Measurements from ENCODE around the gene VWA5B1.
A peak's percentile ranks its signal among the peaks of the same experiment; 100 is the strongest.

VWA5B1 gene

DNA sequence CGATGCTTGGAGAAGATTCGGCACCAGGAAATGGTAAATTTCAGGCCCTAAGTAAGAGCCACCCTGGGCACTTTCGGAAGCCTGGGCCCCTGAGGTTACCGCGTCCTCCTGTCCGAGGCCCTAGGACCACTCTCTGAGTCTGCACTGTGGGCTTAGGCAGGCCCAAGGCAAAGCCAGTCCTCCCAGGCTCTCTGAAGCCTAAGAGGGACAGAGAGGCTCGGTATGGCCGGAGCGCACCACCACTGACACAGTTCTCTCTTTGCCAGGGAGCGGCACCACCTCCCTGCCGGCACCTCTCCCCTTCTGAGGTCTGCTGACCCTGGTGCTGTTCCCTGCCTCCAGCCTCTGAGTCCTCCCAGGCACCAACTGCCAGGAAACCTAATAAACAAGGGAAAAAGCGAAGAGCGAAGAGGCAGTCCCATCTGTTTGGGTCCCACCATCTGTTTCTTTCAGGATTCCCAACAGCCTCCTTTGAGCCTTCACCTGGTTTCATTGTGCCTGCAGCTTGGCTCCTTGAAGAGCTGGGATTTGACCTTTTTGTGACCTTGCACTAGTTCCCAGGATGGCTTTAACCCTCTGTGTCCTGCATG, 57.7 kb downstream of the VWA5B1 start:
- H3K27me3 ChIP-seq, result no peaks in the 10 kb centered on the region
- peaks cover 0 to 5% (median 0%) of the 10 kb centered on the region in 11 experiments; a peak in 2 of 22 replicates for H4K20me1 ChIP-seq
- H3K4me2 ChIP-seq, result no peak overlapping the region
- no peak overlapping the region for H3K27ac ChIP-seq
- peaks cover 10 to 19% (median 13%) of the 10 kb centered on the region in 11 experiments; a peak in 20 of 22 replicates for H3K9me3 ChIP-seq (replicated peaks in 1 of 11)
- no peaks in the 10 kb centered on the region for H3K36me3 ChIP-seq
- H3K4me1 ChIP-seq, result peaks cover 0 to 19% (median 15%) of the 10 kb centered on the region in 10 experiments; a peak in 16 of 20 replicates
- no peak for TF ChIP-seq Cebpa-rat (IDR thresholded peaks at IDR 0.05)
- no peak overlapping the region for H3K4me3 ChIP-seq
- no peak overlapping the region for H3K9ac ChIP-seq

DNA sequence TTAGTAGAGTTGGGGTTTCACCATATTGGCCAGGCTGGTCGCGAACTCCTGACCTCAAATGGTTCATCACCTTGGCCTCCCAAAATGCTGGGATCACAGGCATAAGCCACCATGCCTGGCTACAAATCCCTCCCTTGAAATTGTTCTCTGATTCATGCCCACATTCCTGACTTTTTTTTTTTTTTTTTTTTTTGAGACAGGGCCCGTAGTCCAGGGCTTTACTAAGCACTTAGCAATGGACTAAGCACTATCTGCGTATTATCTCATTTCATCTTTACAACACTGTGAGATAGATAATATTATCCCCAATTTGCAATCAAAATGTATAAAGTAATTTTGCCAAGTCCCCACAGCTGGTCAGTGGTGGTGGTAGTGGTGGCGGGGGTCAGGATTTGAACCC, 58.9 kb downstream of the VWA5B1 start:
- H4K20me1 ChIP-seq, result peaks cover 0 to 5% (median 0%) of the 10 kb centered on the region in 11 experiments; a peak in 2 of 22 replicates
- H3K36me3 ChIP-seq, result no peaks in the 10 kb centered on the region
- H3K4me2 ChIP-seq, result no peak overlapping the region
- TF ChIP-seq Cebpa-rat (IDR thresholded peaks at IDR 0.05), result no peak
- peaks cover 10 to 19% (median 13%) of the 10 kb centered on the region in 11 experiments; a peak in 20 of 22 replicates for H3K9me3 ChIP-seq (replicated peaks in 1 of 11)
- H3K4me1 ChIP-seq, result peaks cover 0 to 17% (median 15%) of the 10 kb centered on the region in 10 experiments; a peak in 16 of 20 replicates
- no peak overlapping the region for H3K27ac ChIP-seq
- H3K4me3 ChIP-seq, result no peak overlapping the region
- no peak overlapping the region for H3K9ac ChIP-seq
- no peaks in the 10 kb centered on the region for H3K27me3 ChIP-seq

DNA sequence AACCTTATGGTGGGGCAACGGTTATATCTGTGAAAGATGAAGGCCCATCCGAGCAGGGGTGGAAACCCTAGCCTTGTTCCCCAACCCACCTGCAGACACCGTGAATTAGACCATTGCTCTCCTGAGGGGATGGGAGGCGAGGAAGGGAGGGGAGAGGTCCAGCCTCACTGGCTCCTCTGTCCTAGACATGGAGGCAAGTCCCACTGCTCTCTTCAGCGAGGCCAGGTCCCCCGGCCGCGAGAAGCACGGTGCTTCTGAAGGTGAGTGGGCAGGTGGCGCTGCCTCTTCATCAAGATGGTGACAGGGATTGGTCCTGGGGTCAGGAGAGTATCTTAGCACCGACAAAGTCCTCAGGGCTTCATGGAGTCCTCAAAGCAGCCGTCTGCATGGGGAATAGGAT, 59.3 kb downstream of the VWA5B1 start:
- Histone ChIP-seq H3K27me3 (no peaks in the 10 kb centered on the region), H4K20me1 (peaks cover 0 to 5% (median 0%) of the 10 kb centered on the region in 11 experiments; a peak in 2 of 22 replicates), H3K9me3 (replicated peaks in 1 of 11) (peaks cover 10 to 19% (median 13%) of the 10 kb centered on the region in 11 experiments; a peak in 20 of 22 replicates), H3K36me3 (no peaks in the 10 kb centered on the region), H3K9ac (no peak overlapping the region), H3K4me1 (peaks cover 0 to 17% (median 15%) of the 10 kb centered on the region in 10 experiments; a peak in 16 of 20 replicates), H3K4me2 (no peak overlapping the region), H3K4me3 (no peak overlapping the region), H3K27ac (no peak overlapping the region)
- TF ChIP-seq Cebpa-rat (IDR thresholded peaks at IDR 0.05), result no peak

DNA sequence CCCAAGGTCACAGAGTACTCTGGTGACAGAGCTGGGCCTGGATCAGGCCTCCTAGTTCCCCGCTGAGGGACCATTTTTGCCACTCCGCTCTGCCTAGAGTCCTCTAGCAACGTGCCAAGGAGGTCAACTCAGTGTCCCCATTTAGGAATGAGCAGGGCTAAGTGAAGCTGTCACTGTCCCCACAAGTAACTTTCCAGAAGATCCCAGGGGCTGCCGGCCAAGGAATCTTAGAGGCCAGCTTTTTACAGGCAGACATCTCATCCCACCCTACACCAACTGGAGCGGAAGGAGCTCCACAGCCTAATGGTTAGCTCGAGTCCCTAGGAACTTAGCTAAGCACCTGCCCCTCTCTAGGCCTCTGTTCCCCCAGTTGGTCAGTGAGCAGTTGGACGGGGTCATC, 59.7 kb downstream of the VWA5B1 start:
- Histone ChIP-seq H3K4me3 (no peak overlapping the region), H3K9me3 (replicated peaks in 1 of 11) (peaks cover 10 to 17% (median 13%) of the 10 kb centered on the region in 11 experiments; a peak in 20 of 22 replicates), H3K4me2 (no peak overlapping the region), H3K36me3 (no peaks in the 10 kb centered on the region), H3K27ac (no peak overlapping the region), H3K9ac (no peak overlapping the region), H3K27me3 (no peaks in the 10 kb centered on the region), H3K4me1 (peaks cover 0 to 19% (median 15%) of the 10 kb centered on the region in 10 experiments; a peak in 16 of 20 replicates), H4K20me1 (peaks cover 0 to 5% (median 0%) of the 10 kb centered on the region in 11 experiments; a peak in 2 of 22 replicates)
- no peak for TF ChIP-seq Cebpa-rat (IDR thresholded peaks at IDR 0.05)

DNA sequence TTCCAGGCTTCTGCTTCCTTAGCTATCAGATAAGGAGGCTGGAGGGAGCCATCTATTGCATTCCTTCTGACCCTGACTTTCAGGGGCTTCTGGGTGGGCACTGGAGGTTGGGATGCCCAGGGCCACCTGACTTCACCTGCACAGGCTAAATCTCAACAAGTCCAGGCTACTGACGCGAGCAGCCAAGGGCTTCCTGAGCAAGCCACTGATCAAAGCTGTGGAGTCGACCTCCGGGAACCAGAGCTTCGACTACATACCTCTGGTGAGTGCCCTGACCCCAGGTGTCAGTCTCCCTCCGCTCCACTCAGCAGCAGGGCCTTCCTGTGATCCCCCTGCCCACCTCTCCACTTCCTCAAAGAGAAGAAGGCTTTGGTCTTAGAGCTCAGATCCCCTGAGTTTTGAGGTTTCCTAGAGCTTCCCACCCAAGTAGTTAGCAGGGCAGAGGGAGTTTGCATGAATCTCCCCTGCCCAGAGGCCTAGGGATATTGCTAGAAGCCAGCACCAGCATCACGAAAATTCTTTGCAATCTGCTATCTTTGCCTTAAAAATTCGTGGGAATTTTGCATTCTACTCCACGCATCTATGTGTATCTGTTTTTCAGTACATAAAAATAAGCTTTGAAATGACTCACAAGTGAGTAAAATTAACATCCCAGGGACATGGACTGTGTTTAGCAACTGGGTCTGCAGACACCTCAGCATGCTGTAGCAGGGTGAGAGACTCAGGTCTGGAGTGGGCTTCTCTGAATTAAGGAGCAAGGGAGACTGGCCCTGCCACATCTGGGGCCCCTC, 61.4 kb downstream of the VWA5B1 start:
- H3K27ac ChIP-seq, result no peak overlapping the region
- H3K9ac ChIP-seq, result no peak overlapping the region
- peaks cover 0 to 21% (median 15%) of the 10 kb centered on the region in 10 experiments; a peak in 16 of 20 replicates for H3K4me1 ChIP-seq
- H3K9me3 ChIP-seq (replicated peaks in 1 of 11), result no peaks in the 10 kb centered on the region
- no peak for TF ChIP-seq Cebpa-rat (IDR thresholded peaks at IDR 0.05)
- H3K36me3 ChIP-seq, result no peaks in the 10 kb centered on the region
- H3K4me3 ChIP-seq, result no peak overlapping the region
- peaks cover 0 to 5% (median 0%) of the 10 kb centered on the region in 11 experiments; a peak in 2 of 22 replicates for H4K20me1 ChIP-seq
- H3K27me3 ChIP-seq, result no peaks in the 10 kb centered on the region
- peak overlapping the region in 9 of 11 experiments; percentile 34 to 67 (median 61); a peak in 17 of 22 replicates for H3K4me2 ChIP-seq

DNA sequence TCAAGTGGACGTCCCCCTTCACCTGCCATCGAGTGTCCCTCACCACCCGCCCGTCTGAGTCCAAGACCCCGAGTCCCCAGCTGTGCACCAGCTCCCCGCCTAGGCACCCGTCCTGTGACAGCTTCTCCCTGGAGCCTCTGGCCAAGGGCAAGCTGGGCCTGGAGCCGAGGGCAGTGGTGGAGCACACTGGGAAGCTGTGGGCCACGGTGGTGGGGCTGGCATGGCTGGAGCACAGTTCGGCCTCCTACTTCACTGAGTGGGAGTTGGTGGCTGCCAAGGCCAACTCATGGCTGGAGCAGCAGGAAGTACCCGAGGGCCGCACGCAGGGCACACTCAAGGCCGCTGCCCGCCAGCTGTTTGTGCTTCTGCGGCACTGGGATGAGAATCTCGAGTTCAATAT, 63.2 kb downstream of the VWA5B1 start:
- no peak for TF ChIP-seq Cebpa-rat (IDR thresholded peaks at IDR 0.05)
- no peak overlapping the region for H3K4me2 ChIP-seq
- no peaks in the 10 kb centered on the region for H3K36me3 ChIP-seq
- peaks cover 0 to 5% (median 0%) of the 10 kb centered on the region in 11 experiments; a peak in 3 of 22 replicates for H4K20me1 ChIP-seq
- no peaks in the 10 kb centered on the region for H3K27me3 ChIP-seq
- no peak overlapping the region for H3K9ac ChIP-seq
- H3K4me3 ChIP-seq, result no peak overlapping the region
- H3K4me1 ChIP-seq, result peaks cover 0 to 26% (median 15%) of the 10 kb centered on the region in 10 experiments; a peak in 16 of 20 replicates
- no peak overlapping the region for H3K27ac ChIP-seq
- H3K9me3 ChIP-seq (replicated peaks in 1 of 11), result no peaks in the 10 kb centered on the region

DNA sequence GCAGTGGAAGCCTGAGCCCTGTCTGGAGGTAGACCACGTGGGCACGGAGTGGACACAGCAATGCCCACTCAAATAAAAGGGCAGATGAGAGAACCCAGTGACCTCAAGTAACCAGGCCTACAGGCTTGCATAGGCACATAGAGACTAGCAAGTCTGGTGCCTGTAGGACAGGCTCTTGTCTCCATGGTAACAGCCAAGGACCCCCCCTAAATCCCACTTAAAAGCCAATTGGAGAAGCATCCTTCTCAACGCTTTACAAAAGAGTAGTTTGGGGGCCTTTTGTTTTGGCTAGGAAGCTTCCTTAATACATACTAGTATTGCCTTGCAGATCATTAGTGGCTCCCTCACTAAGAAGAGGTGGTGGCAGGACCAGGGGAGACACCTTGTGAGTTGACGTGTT, 63.9 kb downstream of the VWA5B1 start:
- H3K27ac ChIP-seq, result no peak overlapping the region
- no peak overlapping the region for H3K9ac ChIP-seq
- no peaks in the 10 kb centered on the region for H3K36me3 ChIP-seq
- peaks cover 0 to 5% (median 0%) of the 10 kb centered on the region in 11 experiments; a peak in 3 of 22 replicates for H4K20me1 ChIP-seq
- no peaks in the 10 kb centered on the region for H3K27me3 ChIP-seq
- peaks cover 0 to 26% (median 15%) of the 10 kb centered on the region in 10 experiments; a peak in 16 of 20 replicates for H3K4me1 ChIP-seq
- H3K4me2 ChIP-seq, result no peak overlapping the region
- H3K9me3 ChIP-seq (replicated peaks in 1 of 11), result no peaks in the 10 kb centered on the region
- no peak for TF ChIP-seq Cebpa-rat (IDR thresholded peaks at IDR 0.05)
- no peak overlapping the region for H3K4me3 ChIP-seq

DNA sequence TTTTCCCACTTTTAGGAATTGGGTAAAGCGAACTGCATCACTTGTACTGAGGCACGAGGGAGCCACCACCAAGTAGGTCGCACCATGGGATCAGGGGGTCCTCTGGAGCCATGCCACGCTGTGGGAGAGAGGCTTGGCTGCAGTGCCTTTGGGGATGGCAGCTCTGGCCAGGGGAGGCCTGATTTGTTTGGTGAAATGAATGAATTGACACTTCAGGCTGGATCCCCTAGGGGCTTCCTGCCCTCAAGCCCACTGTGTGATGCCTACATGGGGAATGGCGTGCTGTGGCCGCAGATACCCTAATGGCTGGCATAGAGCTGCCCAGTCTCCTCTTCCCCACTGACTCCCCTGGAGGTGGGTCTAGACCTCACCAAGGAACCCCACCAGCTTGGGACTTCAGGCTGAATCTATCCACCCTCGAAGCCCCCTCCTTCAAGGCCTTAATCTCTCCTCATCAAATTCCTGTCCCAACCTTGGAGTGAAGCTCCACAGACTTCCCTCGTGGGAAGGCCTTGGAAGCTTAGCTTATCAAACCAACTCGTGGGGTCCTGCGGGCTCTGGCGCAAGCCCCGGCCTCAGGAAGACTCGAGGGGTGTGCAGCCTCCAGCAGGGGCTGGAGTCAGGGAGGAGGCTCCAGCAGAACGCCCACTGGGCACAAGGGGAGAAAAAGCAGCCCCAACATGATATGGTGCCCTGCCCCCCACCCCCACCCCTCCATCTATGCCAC, 64.6 kb downstream of the VWA5B1 start:
- Histone ChIP-seq H3K4me1 (peaks cover 0 to 26% (median 15%) of the 10 kb centered on the region in 10 experiments; a peak in 16 of 20 replicates), H3K36me3 (no peaks in the 10 kb centered on the region), H4K20me1 (peaks cover 0 to 5% (median 0%) of the 10 kb centered on the region in 11 experiments; a peak in 3 of 22 replicates), H3K27ac (no peak overlapping the region), H3K4me2 (no peak overlapping the region), H3K9ac (no peak overlapping the region), H3K4me3 (no peak overlapping the region), H3K27me3 (no peaks in the 10 kb centered on the region), H3K9me3 (replicated peaks in 1 of 11) (no peaks in the 10 kb centered on the region)
- TF ChIP-seq Cebpa-rat (IDR thresholded peaks at IDR 0.05), result no peak

Measured in BLaER1 treated with 17β-estradiol and CSF1 and Interleukin-3, amounts not matched to agents 10 nM and 100 nM (cell line).